ENCODE results near the gene HELZ2. TPM values are rescaled to one million over a fixed set of nuclear protein-coding genes. Genes with fewer than 3 reads are reported as not detected.

HELZ2 gene
- total RNA-seq, 1 experiment from 2014 or later, result 27.9 TPM

DNA sequence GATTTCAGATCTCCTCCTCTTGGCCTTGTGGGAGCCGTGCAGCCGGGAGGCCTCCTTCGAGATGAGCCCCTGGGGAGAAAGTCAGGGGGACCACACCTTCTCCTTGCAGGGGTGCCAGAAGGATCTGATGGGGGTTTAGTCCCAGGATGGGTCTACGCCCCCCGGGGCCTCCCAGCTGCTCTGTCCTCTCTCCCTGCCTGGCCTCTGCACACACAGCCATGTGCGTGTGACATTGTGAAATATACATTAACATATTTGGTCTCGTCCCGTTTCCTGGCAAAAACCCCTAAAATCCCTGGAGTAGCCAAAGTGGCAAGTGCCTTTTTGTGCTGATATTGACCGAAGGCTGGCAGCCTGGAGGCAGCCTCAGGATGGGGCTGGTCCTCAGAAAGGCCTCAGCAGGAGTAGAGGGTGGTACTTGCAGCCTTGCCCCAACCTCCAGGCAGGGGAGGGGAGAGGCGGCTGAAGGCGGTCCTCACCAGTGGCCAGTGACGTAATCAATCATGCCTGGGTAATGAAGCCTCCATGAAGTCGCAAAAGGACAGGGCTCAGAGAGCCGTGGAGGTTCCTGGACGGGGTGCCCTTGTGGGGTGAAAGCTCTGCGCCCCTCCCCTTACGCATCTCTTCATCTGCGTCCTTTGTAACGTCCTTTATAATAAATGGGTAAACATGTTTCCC is 5.1 kb upstream of the HELZ2 start:
- H3K23ac ChIP-seq (ENCODE audit: insufficient read length, low read depth, low read length), result no peak overlapping the region
- no peak overlapping the region for H2AFZ ChIP-seq (ENCODE audit: low read length)
- no peak overlapping the region for H4K91ac ChIP-seq (ENCODE audit: insufficient read length, low read depth, low read length)
- no peak overlapping the region for H3K4me3 Mint-ChIP-seq
- no peak overlapping the region for H3K56ac ChIP-seq (ENCODE audit: insufficient read length, low read depth, low read length)
- no peak overlapping the region for H3K14ac ChIP-seq (ENCODE audit: insufficient read depth, low read length)
- no peaks in the 10 kb centered on the region for H3K79me1 ChIP-seq (ENCODE audit: insufficient read depth, low read depth, low read length, poor library complexity, severe bottlenecking)
- H2BK120ac ChIP-seq (ENCODE audit: low read depth, low read length, poor library complexity, severe bottlenecking), result no peak overlapping the region
- H3K4me1 ChIP-seq (ENCODE audit: insufficient read depth, low read length), result no peaks in the 10 kb centered on the region
- no peak overlapping the region for H3T11ph ChIP-seq (ENCODE audit: low read length)
- no peak overlapping the region for H4K8ac ChIP-seq (replicated peaks; ENCODE audit: insufficient read length, low read depth, low read length)
- H2BK5ac ChIP-seq (ENCODE audit: insufficient read length, low read length), result no peak overlapping the region
- H3K27ac Mint-ChIP-seq, result no peak overlapping the region
- no peaks in the 10 kb centered on the region for H3K79me2 ChIP-seq (ENCODE audit: insufficient read depth, low read length)
- TF ChIP-seq, protein P1, sequence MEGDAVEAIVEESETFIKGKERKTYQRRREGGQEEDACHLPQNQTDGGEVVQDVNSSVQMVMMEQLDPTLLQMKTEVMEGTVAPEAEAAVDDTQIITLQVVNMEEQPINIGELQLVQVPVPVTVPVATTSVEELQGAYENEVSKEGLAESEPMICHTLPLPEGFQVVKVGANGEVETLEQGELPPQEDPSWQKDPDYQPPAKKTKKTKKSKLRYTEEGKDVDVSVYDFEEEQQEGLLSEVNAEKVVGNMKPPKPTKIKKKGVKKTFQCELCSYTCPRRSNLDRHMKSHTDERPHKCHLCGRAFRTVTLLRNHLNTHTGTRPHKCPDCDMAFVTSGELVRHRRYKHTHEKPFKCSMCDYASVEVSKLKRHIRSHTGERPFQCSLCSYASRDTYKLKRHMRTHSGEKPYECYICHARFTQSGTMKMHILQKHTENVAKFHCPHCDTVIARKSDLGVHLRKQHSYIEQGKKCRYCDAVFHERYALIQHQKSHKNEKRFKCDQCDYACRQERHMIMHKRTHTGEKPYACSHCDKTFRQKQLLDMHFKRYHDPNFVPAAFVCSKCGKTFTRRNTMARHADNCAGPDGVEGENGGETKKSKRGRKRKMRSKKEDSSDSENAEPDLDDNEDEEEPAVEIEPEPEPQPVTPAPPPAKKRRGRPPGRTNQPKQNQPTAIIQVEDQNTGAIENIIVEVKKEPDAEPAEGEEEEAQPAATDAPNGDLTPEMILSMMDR (conservative IDR thresholded peaks at IDR 0.05), result no peak
- H3K9me3 Mint-ChIP-seq, result no peaks in the 10 kb centered on the region
- no peak overlapping the region for H3K9ac ChIP-seq (ENCODE audit: extremely low read depth, insufficient read length, low read length)
- H4K5ac ChIP-seq (ENCODE audit: insufficient read length, low read depth, low read length), result no peak overlapping the region
- no peaks in the 10 kb centered on the region for H4K20me1 ChIP-seq (ENCODE audit: control insufficient read depth, insufficient read depth, insufficient read length)
- H2AK5ac ChIP-seq (ENCODE audit: insufficient read length, low read length), result no peak overlapping the region
- no peak for DNase-seq
- H3K4ac ChIP-seq (ENCODE audit: low read depth, low read length), result no peak overlapping the region
- no peaks in the 10 kb centered on the region for H3K27me3 ChIP-seq (ENCODE audit: insufficient read depth, low read length)
- no peak overlapping the region for H3K18ac ChIP-seq (ENCODE audit: insufficient read length, low read depth, low read length)
- no peak overlapping the region; the same call in 1 of the 2 replicates for H2BK15ac ChIP-seq (ENCODE audit: low read depth, low read length)
- no peaks in the 10 kb centered on the region for H3K23me2 ChIP-seq (ENCODE audit: insufficient read length, low read depth, low read length, poor library complexity, severe bottlenecking)
- no peak overlapping the region for H2BK12ac ChIP-seq (ENCODE audit: insufficient read length, low read depth, low read length)
- H3K4me2 ChIP-seq (ENCODE audit: insufficient read depth, insufficient read length, low read length), result no peak overlapping the region
- H3K9me3 ChIP-seq (ENCODE audit: control insufficient read depth, low read depth, low read length), result no peaks in the 10 kb centered on the region
- H3K27ac ChIP-seq (ENCODE audit: insufficient read length, low read depth, low read length), result no peak overlapping the region
- H3K4me1 Mint-ChIP-seq, result peaks cover 12 to 21% of the 10 kb centered on the region in 2 experiments
- H2BK20ac ChIP-seq (ENCODE audit: low read depth, low read length, poor library complexity, severe bottlenecking), result no peak overlapping the region
- H3K27me3 Mint-ChIP-seq (ENCODE audit: low read depth), result no peaks in the 10 kb centered on the region; the same call in none of the 2 replicates
- no CpG with 5 or more reads among the region's 19 CpGs for WGBS (ENCODE audit: extremely low coverage, insufficient read length, low lambda C conversion rate)
- no peaks in the 10 kb centered on the region for H3K36me3 Mint-ChIP-seq (ENCODE audit: insufficient read depth in 1 of 3, low read depth in 3 of 3)
